Liver (tissue), 9 donors: Measurements from ENCODE around the gene PCDH1. TPM values are rescaled to one million over a fixed set of nuclear protein-coding genes. Genes with fewer than 3 reads are reported as not detected.

Source experiments
- DNase-seq: peaks from one replicate; pipeline ENCODE4 v3.0.0-alpha.2; 2017; ENCODE audit warnings: low spot score
- H3K27ac ChIP-seq, 2 donors: one replicate each; pipeline ENCODE4 v1.7.0; 2013; ENCODE audit warnings: inconsistent platforms in 2 of 2, low read length in 2 of 2, control low read depth in 1 of 2, low read depth in 1 of 2, mild to moderate bottlenecking in 1 of 2
- H3K27me3 ChIP-seq, 4 donors: one replicate each; pipeline versions ENCODE4 v1.6.1 to v1.7.0; 2013; ENCODE audit warnings: low read length in 3 of 4, inconsistent platforms in 1 of 4, mild to moderate bottlenecking in 1 of 4, moderate library complexity in 1 of 4; ENCODE audit not compliant: control insufficient read depth in 4 of 4, insufficient read depth in 4 of 4
- H3K36me3 ChIP-seq, 4 donors: one replicate each; pipeline versions ENCODE4 v1.6.1 to v1.7.0; 2013; ENCODE audit warnings: low read length in 3 of 4, mild to moderate bottlenecking in 3 of 4, low read depth in 1 of 4, moderate library complexity in 1 of 4; ENCODE audit not compliant: control insufficient read depth in 4 of 4, insufficient read depth in 3 of 4
- H3K4me1 ChIP-seq, 4 donors: one replicate each; pipeline versions ENCODE4 v1.6.1 to v1.7.0; 2013; ENCODE audit warnings: low read length in 3 of 4, mild to moderate bottlenecking in 3 of 4, moderate library complexity in 1 of 4; ENCODE audit not compliant: control insufficient read depth in 4 of 4, insufficient read depth in 4 of 4
- H3K4me3 ChIP-seq, 3 donors: one replicate each; pipeline versions ENCODE4 v1.6.1 to v1.7.0; 2013; ENCODE audit warnings: low read length in 3 of 3, control low read depth in 1 of 3, low read depth in 1 of 3, mild to moderate bottlenecking in 1 of 3
- H3K9ac ChIP-seq, 2 donors: one replicate each; pipeline ENCODE4 v1.7.0; 2013; ENCODE audit warnings: low read length in 2 of 2, mild to moderate bottlenecking in 2 of 2, moderate library complexity in 2 of 2, control low read depth in 1 of 2, low read depth in 1 of 2
- H3K9me3 ChIP-seq, 4 donors: one replicate each; pipeline versions ENCODE4 v1.6.1 to v1.7.0; 2013; ENCODE audit warnings: low read length in 3 of 4; ENCODE audit not compliant: control insufficient read depth in 4 of 4
- EGR1 ChIP-seq, 2 donors: IDR thresholded peaks; 2 replicates each; pipeline ENCODE4 v1.6.1; 2016 to 2018; ENCODE audit warnings: antibody characterized with exemption in 2 of 2, low read depth in 2 of 2
- FOXA1 ChIP-seq: IDR thresholded peaks from 2 replicates; pipeline ENCODE4 v1.6.1; 2016; ENCODE audit warnings: antibody characterized with exemption
- FOXA2 ChIP-seq: IDR thresholded peaks from 2 replicates; pipeline ENCODE4 v1.6.1; 2016; ENCODE audit warnings: antibody characterized with exemption
- GABPA ChIP-seq, 2 donors: IDR thresholded peaks in 1 of 2; conservative IDR thresholded peaks in 1 of 2; 2 replicates each; pipeline ENCODE4 v1.6.1; 2016; ENCODE audit warnings: antibody characterized with exemption in 2 of 2, mild to moderate bottlenecking in 1 of 2, moderate library complexity in 1 of 2
- HNF4A ChIP-seq, 2 donors: conservative IDR thresholded peaks; 2 replicates each; pipeline ENCODE4 v1.6.1; 2016; ENCODE audit warnings: antibody characterized with exemption in 2 of 2, mild to moderate bottlenecking in 2 of 2
- HNF4G ChIP-seq: IDR thresholded peaks from 2 replicates; pipeline ENCODE4 v1.6.1; 2016; ENCODE audit warnings: antibody characterized with exemption
- JUND ChIP-seq, 2 donors: IDR thresholded peaks; 2 replicates each; pipeline ENCODE4 v1.6.1; 2016; ENCODE audit warnings: antibody characterized with exemption in 2 of 2
- NR2F2 ChIP-seq: IDR thresholded peaks from 2 replicates; pipeline ENCODE4 v1.6.1; 2016; ENCODE audit warnings: antibody characterized with exemption
- RAD21 ChIP-seq, 2 donors: IDR thresholded peaks; 2 replicates each; pipeline ENCODE4 v1.6.1; 2016; ENCODE audit warnings: antibody characterized with exemption in 2 of 2, mild to moderate bottlenecking in 2 of 2
- SP1 ChIP-seq: IDR thresholded peaks from 2 replicates; pipeline ENCODE4 v1.6.1; 2018; ENCODE audit warnings: antibody characterized with exemption, mild to moderate bottlenecking
- TAF1 ChIP-seq: conservative IDR thresholded peaks from 2 replicates; pipeline ENCODE4 v1.6.1; 2016; ENCODE audit warnings: antibody characterized with exemption, mild to moderate bottlenecking
- YY1 ChIP-seq: IDR thresholded peaks from 2 replicates; pipeline ENCODE4 v1.6.1; 2016; ENCODE audit warnings: antibody characterized with exemption, mild to moderate bottlenecking
- WGBS: extraction: QIAGEN DNeasy Blood & Tissue Kit; methylation state at CpG from one replicate; pipeline ENCODE4 v1.1.7; 2013; 5-methylcytosine and 5-hydroxymethylcytosine counted together
- polyA plus RNA-seq, 2 donors: library from polyadenylated mRNA; stranded (reverse) in 1 of 2; unstranded in 1 of 2; fragments of 200-250 nt in 1 of 2; fragments of >200 nt in 1 of 2; fragmentation: Nextera tagmentation in 1 of 2; extraction: Ambion mirVana in 1 of 2; gene quantifications; one replicate each; pipeline versions ENCODE4 v1.2.1 to v1.2.3, GENCODE V29; 2013 to 2015
- total RNA-seq, 2 donors: library from RNA; depleted of rRNA; stranded (reverse); fragments of >200 nt; gene quantifications; one replicate each; pipeline ENCODE4 v1.2.3, GENCODE V29; 2014
- TF ChIP-seq, protein P1 (sequence below): IDR thresholded peaks from 2 replicates; pipeline ENCODE4 v1.6.1; 2016; ENCODE audit warnings: antibody characterized with exemption
- TF ChIP-seq, protein P2 (sequence below): IDR thresholded peaks from 2 replicates; pipeline ENCODE4 v1.6.1; 2016; ENCODE audit warnings: antibody characterized with exemption
- TF ChIP-seq, protein P3 (sequence below): fragments of 150-350 bp; IDR thresholded peaks from 2 replicates; pipeline ENCODE4 v1.5.1; 2017; ENCODE audit warnings: improper control_type of control experiment, low read depth, low read length; ENCODE audit not compliant: missing input control
- TF ChIP-seq, protein P4 (sequence below): IDR thresholded peaks from 2 replicates; pipeline ENCODE4 v1.6.1; 2016; ENCODE audit warnings: antibody characterized with exemption
- TF ChIP-seq, protein P5 (sequence below): IDR thresholded peaks from 2 replicates; pipeline ENCODE4 v1.6.1; 2016; ENCODE audit warnings: antibody characterized with exemption, mild to moderate bottlenecking
- donor health status: healthy.
- donor health status: healthy.
- donor health status: healthy.
- donor health status: healthy.
- donor health status: healthy.

The PCDH1 gene
- total and polyA plus RNA-seq, 4 donors = 9.3 to 52.8 (median 15.0) TPM

DNA sequence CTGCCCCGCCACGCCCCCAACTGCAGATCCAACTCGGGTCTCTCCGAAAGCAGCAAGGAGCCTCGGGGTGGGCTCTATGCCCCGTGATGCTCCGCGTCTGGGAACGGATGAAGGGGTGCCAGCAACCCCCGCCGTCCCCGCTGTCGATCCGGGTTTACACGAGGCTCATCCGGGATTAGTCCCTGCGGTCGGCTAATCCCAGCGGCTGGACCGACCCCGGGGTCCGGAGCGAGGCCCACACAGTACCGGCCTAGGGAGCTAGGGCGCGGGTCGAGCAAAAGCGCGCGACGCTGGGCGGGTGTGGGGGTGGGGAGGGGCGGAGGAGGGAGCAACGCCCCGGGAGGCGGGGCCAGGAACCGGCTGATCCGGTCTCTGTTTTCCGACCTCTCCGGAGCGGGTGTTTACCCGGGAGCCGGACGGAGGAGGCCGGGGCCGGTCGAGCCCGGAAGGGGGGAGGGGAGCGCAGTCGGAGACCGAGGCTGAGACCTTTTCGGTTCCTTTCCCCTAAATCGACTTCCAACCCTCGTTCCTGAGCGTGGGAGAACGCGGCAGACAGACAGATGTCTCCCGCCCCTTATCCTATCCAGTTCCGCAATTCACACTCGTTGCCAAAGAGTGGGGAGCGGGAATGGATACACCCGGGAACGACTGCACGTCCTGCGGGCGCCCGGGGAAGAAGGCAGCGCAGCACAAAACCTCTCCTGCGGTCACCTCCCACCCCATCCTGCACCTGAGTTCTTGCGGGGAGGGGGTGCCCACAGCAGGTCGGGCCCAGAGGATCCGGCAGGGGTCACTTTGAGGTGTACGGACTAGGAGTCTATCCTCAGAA, 28.6 kb downstream of the PCDH1 start (continued):
- TF ChIP-seq, protein P1, sequence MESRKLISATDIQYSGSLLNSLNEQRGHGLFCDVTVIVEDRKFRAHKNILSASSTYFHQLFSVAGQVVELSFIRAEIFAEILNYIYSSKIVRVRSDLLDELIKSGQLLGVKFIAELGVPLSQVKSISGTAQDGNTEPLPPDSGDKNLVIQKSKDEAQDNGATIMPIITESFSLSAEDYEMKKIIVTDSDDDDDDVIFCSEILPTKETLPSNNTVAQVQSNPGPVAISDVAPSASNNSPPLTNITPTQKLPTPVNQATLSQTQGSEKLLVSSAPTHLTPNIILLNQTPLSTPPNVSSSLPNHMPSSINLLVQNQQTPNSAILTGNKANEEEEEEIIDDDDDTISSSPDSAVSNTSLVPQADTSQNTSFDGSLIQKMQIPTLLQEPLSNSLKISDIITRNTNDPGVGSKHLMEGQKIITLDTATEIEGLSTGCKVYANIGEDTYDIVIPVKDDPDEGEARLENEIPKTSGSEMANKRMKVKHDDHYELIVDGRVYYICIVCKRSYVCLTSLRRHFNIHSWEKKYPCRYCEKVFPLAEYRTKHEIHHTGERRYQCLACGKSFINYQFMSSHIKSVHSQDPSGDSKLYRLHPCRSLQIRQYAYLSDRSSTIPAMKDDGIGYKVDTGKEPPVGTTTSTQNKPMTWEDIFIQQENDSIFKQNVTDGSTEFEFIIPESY = no peak
- peak in 1 of 2 donors; percentile 40 for TF ChIP-seq RAD21 (IDR thresholded peaks at IDR 0.05)
- peak in 1 of 2 donors; percentile 28 for TF ChIP-seq GABPA (IDR thresholded peaks at IDR 0.05 in 1 of 2, conservative IDR thresholded peaks at IDR 0.05 in 1 of 2)

DNA sequence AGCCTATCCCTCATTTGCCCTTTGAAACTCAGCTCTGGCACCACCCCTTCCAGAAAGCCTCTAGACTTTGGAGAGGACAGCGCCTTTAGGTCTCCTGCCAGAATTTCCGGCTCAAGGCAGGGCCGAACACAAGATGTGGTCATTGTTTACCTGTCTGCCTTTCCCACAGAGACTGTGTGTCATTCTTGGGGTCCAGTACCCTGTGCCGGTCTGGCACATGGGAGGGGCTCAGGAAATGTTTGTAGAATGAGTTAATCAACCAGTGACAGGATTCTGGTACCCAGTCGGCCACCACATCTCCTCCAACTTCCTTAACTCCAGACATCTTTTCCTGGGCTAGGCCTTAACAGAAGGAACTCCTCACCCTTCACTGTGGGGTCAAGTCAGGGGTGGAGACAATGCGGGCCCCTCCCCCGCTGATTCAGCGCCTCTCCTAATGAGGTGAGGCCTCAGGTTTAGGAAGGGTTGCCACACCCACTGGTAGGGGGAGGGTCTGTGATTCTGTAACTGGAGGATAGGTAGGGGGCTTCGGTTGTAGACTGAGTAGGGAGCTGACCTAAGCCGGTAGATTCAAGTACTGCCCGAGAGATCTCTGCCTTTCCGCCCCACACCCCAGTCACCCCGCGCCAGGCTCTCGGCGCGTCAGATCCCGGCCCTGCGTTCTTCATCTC, 29.3 kb downstream of the PCDH1 start:
- peaks cover 8 to 29% (median 24%) of the 10 kb centered on the region in 4 donors for H3K4me1 ChIP-seq
- H3K4me3 ChIP-seq = peak overlapping the region; percentile 73 to 85 (median 79)
- no peaks in the 10 kb centered on the region for H3K27me3 ChIP-seq
- no peak for DNase-seq
- H3K27ac ChIP-seq = peak overlapping the region; percentile 100
- peak overlapping the region; percentile 74 to 99 for H3K9ac ChIP-seq
- TF ChIP-seq TAF1 = no peak
- peak; percentile 58 for TF ChIP-seq NR2F2
- no peak for TF ChIP-seq SP1
- TF ChIP-seq, protein P2, sequence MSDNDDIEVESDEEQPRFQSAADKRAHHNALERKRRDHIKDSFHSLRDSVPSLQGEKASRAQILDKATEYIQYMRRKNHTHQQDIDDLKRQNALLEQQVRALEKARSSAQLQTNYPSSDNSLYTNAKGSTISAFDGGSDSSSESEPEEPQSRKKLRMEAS = no peak
- no peak for TF ChIP-seq EGR1 (IDR thresholded peaks at IDR 0.05; ENCODE audit: low read depth in 2 of 2)
- TF ChIP-seq FOXA1 = no peak
- TF ChIP-seq, protein P3, sequence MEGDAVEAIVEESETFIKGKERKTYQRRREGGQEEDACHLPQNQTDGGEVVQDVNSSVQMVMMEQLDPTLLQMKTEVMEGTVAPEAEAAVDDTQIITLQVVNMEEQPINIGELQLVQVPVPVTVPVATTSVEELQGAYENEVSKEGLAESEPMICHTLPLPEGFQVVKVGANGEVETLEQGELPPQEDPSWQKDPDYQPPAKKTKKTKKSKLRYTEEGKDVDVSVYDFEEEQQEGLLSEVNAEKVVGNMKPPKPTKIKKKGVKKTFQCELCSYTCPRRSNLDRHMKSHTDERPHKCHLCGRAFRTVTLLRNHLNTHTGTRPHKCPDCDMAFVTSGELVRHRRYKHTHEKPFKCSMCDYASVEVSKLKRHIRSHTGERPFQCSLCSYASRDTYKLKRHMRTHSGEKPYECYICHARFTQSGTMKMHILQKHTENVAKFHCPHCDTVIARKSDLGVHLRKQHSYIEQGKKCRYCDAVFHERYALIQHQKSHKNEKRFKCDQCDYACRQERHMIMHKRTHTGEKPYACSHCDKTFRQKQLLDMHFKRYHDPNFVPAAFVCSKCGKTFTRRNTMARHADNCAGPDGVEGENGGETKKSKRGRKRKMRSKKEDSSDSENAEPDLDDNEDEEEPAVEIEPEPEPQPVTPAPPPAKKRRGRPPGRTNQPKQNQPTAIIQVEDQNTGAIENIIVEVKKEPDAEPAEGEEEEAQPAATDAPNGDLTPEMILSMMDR = no peak
- TF ChIP-seq, protein P4, sequence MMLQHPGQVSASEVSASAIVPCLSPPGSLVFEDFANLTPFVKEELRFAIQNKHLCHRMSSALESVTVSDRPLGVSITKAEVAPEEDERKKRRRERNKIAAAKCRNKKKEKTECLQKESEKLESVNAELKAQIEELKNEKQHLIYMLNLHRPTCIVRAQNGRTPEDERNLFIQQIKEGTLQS = no peak
- no peak for TF ChIP-seq JUND (IDR thresholded peaks at IDR 0.05)
- TF ChIP-seq, protein P5, sequence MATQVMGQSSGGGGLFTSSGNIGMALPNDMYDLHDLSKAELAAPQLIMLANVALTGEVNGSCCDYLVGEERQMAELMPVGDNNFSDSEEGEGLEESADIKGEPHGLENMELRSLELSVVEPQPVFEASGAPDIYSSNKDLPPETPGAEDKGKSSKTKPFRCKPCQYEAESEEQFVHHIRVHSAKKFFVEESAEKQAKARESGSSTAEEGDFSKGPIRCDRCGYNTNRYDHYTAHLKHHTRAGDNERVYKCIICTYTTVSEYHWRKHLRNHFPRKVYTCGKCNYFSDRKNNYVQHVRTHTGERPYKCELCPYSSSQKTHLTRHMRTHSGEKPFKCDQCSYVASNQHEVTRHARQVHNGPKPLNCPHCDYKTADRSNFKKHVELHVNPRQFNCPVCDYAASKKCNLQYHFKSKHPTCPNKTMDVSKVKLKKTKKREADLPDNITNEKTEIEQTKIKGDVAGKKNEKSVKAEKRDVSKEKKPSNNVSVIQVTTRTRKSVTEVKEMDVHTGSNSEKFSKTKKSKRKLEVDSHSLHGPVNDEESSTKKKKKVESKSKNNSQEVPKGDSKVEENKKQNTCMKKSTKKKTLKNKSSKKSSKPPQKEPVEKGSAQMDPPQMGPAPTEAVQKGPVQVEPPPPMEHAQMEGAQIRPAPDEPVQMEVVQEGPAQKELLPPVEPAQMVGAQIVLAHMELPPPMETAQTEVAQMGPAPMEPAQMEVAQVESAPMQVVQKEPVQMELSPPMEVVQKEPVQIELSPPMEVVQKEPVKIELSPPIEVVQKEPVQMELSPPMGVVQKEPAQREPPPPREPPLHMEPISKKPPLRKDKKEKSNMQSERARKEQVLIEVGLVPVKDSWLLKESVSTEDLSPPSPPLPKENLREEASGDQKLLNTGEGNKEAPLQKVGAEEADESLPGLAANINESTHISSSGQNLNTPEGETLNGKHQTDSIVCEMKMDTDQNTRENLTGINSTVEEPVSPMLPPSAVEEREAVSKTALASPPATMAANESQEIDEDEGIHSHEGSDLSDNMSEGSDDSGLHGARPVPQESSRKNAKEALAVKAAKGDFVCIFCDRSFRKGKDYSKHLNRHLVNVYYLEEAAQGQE = no peak
- no peak for TF ChIP-seq YY1
- no peak for TF ChIP-seq RAD21 (IDR thresholded peaks at IDR 0.05)
- no peak for TF ChIP-seq HNF4G
- TF ChIP-seq FOXA2 = no peak
- peak; percentile 41 to 42 for TF ChIP-seq HNF4A (conservative IDR thresholded peaks at IDR 0.05)
- no peaks in the 10 kb centered on the region for H3K9me3 ChIP-seq
- 11% methylated on average over 19 of the region's 19 CpGs for WGBS
- H3K36me3 ChIP-seq = peaks cover 0 to 2% (median under 1%) of the 10 kb centered on the region in 4 donors
